ENCODE data around the gene PDE4D.
"Not testable (repeated sequence)": the region's sequence is repeated elsewhere in the genome, so short reads cannot be mapped to it uniquely, and the experiment has no call there.

The PDE4D gene

DNA sequence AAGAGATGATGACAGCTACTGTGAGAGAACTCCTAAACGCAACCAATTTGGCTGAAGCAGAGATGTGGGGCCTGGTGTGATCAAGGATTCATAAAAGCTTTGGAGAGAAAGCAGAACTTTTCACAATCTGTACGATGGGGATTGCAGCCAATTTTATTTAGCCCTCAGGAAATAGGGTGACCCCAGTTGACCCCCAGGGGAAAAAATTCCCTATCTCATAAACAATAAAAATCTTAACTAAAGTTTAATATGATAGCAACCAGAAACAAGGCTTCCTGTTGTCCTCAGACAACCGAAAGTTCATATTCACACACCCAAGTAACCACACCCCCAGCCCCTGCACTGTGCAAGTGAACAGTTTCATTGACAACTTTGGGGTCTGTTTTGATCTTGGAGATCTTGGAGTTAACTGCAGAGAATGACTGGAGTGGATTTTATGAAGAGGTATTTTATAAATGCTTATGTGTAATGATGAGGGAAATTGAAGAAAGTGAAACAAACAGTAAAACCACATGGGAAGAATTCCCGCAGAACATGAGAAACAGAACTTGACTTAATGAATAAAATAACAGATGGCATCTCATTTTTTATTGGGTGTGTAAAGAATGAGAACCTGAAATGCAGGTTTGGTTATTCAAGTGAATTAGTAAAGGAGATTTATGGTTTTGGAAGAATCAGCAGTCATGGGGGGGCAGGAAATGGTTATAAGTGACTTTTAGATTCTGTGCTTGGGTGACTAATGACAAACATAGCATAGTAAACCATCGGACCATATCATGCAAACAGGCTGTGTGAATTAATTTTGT is 94.5 kb downstream of the PDE4D start:
- DNase-seq, result no peak

DNA sequence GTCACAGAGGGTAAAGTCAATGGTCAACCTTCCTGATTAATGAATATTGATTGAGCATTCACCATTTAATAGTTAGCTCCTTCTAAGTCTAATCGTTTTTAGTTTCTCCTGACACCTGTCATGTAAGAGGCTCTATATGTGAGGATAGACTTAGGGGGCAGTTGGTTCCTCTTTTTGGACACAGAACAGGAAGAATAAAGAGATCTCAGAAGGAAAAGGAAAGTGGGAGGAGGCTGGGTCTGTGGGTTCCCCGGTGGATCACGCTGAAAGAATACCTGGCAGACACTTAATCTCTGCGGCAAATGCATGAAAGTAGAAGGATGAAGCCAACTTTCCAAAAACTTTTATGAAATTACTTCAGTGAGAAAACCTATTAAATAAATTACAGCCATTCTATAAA is 98.4 kb downstream of the PDE4D start:
- no peak for DNase-seq

DNA sequence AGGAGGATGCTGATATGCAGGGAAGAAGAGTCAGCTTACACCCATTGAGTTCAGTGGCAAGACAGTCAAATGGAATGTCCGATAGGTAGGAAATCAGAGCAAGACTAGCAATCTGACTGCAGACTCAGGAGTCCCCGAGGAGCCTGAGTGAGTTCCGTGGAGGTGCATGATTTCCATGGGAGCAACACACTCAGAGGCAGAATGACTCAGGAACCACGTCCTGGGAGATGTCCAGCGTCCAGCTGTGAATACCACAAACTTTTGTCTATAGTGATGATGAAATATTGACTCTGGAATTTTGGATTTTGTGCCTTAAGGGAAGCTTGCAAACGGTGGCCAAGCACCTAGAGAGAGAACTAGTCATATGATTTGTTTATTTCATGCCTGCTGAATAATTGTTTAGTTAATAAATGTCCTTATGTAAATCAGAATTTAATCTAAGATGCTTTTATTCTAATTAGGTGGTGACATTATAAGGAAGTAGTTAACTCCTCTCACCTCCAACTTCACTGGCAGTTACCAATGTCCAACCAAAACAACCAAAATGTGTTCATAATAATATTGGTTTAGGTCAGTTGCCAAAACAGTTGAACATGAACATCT is 100.4 kb downstream of the PDE4D start:
- no peak for DNase-seq

DNA sequence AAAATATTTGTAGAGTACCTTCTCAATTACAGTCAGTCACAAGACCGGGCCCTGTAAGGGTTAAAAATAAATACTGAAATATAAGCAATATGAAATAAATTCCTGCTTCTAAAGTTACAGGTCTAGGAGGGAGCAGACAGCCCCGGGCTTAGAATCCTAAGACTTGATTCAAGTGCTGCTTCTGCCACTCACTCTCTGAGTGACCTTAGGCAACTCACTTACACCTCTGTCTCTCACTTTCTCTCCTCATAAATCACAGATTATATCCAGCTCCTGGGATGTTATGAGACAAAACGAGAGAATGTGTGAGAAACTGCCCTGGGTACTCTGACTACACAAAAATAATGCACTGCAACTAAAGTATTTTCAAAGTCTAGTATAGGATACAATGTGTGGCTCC is 101.9 kb downstream of the PDE4D start:
- DNase-seq, result no peak

DNA sequence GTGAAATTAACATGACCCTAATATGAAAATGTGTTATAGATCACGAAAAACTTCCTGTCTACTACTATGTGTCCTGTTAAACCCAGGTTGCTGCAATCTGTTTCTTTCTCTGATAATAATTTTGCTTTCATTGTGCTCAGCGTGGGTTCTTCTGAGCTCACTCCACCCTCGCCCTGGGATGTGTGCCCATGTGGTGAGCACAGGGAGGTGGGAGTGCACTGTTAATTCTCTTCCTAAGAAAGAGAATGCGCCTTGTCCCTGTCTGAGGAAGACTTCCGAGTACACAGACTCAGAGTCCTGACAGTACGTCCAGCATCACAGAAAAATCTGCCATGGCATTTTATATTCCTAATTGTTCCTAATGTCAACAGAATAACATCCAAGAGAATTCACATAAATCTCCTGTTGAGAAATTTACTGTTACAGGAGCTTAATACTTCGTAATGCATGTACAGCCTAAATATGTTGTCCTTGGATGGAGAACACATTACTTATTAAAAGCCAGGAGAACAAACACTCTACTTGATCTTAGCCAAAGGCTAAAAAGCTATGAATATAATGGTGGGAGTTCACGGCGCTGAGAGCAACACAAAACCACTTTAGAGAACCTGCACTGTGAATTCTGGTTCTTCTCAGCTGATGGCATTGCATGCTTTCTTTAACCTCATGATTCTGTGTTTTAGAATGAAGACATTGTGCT is 102.6 kb downstream of the PDE4D start:
- no peak for DNase-seq

- DNase-seq, result no peak
Observed at GRCh38 chr5:59790376-59790775, 103.2 kb downstream of the PDE4D start.

DNA sequence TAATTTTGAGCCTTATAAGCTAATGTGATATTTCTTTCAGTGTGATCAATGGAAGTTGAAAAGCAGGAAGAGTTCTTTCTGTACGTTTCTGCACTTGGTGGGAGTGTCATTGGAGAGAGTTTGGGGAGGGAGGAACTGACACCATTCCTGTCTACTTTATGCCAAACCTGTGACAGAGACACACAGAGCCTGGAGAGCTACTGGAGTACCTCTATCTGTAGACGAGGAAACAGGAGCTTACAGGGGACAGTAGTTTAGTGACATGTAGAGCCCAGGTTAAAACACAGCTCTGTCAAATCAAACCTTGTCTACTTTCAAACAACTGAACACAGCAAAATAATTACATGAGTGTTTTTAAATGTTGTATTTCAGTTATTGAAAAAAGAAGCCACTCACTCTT is 103.6 kb downstream of the PDE4D start:
- DNase-seq, result no peak

DNA sequence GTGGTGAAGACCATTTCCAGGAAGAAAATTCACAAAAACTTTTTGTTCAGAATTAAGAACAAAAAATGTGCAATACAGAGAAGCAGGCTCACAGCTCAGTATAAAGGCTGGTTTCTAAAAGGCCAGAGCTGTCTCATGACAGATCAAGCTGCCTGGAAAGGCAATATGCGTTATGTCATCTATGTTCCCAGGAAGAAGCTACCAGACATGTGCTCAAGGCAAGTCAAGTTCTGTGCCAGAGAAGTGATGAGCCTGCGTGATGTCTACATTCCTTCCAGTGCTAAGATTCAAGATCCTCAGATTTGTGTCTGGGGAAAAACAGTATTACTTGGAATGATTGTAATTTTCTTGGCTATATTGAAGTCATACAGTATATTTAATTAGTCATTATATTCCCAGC is 104.3 kb downstream of the PDE4D start:
- no peak for DNase-seq

- DNase-seq, result no peak
Observed at GRCh38 chr5:59786334-59786805, 107.2 kb downstream of the PDE4D start.

DNA sequence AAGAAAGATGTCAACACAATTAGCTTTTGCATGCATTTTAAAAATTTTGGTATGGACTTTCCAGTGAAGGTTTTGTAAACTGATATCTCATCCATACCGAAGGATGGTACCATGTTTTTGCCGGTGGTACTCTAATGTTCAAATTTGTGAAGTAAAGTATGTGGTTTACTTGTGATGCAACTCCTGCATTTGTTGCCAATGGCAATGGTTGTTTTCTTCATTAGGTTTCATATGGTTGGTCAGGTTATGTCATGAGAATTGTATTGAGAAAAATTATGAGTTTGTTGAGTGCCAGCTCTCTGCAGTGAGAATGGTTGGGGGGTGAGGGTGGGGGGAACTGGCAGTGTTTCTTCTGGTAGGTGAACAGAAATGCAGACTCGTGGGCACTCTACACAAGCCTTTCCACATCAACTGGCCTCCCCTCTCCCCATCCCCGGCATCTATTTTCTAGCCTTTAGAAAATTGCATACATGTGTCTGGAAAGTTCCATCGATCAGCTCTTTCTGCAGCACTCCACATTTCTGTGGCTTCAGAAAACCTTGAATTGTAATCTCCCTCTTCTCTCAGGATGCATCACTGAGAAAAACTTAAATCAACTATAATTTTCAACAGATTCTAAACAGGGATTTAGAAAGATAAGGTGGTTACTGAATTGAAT is 107.7 kb downstream of the PDE4D start:
- DNase-seq, result no peak

DNA sequence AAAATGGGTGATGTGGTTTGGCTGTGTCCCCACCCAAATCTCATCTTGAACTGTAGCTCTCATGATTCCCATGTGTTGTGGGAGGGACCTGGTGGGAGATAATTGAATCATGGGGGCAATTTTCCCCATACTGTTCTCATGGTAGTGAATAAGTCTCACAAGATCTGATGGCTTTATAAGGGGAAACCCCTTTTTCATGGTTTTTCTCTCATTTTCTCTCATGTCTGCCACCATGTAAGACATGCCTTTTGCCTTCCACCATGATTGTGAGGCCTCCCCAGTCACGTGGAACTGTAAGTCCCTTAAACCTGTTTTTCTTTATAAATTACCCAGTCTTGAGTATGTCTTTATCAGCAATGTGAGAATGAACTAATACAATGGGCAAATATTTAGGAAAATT is 108.8 kb downstream of the PDE4D start:
- not testable (repeated sequence) for DNase-seq

DNA sequence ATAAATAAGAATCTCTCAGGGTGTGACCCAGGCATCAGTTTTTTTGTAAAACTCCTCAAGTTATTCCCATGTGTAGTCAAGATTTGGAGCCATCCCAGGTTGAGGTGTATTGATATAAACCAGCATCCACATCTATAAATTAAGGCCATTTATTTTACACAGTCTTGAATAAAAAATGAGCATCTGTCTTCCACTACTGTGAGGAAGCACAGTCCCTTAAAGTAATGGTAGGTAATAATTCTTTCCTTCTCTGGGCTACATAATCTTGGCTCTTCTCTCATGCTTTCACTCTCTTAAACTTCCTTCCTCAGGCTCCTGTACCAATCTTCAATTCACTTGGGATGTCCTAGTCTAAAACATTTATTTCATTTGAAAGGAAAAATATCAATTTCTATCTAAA is 110.3 kb downstream of the PDE4D start:
- DNase-seq, result no peak

- no peak for DNase-seq
Observed at GRCh38 chr5:59782856-59783255, 110.7 kb downstream of the PDE4D start.

- DNase-seq, result no peak
Observed at GRCh38 chr5:59779453-59779852, 114.1 kb downstream of the PDE4D start.

DNA sequence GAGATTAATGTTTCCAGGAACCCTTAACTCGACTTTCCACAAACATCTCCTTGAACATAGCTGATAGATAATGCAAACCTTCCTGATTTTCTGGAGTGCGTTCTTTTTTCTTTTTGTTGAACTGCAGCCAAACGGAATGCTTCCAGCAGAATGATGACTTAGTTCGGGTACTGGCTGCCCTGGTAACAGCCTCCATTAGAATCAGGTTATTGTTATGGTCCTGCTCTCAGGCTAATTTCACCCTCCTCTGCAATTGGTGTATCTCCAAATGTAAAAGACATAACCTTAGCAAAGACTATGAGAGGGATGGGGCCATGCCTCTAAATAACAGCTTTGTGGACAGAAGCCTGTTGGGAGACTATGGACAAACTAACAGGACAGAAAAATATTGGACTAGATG is 116.5 kb downstream of the PDE4D start:
- no peak for DNase-seq

DNA sequence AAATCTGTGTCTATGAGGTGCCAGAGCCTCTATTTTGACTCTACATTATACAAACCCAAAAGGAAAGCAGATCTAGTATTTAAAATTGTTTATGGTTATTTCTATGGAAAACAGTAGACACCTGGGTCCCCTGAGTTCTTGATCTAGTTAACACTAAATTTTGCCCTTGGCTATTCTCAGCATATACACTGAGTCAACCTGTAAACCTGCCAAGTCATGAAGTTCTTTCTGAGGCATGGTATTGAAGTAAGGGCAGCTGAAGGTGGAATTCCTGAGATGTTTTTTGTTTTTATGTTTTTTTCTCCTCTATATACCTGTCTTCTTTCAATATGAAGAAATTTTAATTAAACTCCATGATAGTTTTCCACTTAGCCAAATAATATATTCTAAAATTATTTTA is 120.2 kb downstream of the PDE4D start:
- DNase-seq, result no peak

DNA sequence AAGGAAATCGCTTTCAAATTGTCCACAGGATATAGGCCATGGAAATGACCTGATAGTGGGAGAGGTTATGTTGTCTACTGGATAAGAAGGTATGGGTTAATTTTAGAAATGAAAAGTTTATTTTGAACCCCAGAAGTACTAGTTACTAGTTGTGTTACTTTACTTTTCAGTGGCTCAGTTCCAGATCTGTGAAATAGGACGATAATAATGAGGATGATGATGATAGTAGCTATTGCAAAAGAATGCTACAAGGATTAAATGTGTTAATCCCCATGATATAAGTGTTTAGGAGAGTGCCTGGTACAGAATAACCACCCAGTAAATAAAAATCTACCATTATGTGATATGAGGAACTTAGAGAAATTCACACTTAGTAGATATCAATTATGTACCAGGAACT is 120.8 kb downstream of the PDE4D start:
- DNase-seq, result no peak

DNA sequence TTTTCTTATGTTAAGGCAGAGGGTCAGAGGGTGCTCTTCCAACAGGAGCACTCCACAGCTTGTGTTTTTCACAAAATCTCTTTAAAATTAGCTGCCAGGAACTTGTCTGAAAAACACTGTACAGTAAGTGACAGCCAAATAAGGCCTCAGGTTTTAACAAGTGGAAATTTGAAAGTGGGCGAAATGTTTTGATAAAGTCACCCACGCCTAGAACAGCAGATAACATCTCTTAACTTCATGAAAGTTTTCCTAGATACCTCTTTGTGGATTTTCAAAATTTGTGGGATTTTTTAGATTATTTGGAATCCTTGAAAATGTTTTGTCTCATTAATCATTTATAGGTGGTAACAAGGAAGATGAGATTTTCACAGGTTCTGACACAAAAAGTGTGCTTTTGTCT is 121.3 kb downstream of the PDE4D start:
- no peak for DNase-seq

- DNase-seq, result no peak
Observed at GRCh38 chr5:59770953-59771352, 122.6 kb downstream of the PDE4D start.

- no peak for DNase-seq
Observed at GRCh38 chr5:59769832-59770231, 123.7 kb downstream of the PDE4D start.

DNA sequence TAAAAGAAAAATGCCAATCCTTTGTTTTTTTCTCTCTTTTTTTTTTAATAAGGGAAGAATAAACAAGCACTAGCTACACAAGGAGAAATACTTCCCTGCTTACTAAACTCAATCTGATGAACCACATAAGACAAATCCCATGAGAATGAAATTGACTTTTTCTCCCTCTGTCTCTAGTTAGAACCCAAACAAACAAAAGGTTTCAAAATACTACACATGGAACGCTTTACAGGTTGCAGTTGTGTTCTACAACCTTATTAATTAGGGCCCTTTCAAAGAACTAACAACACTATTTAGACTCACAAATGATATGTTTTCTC is 124.5 kb downstream of the PDE4D start:
- no peak for DNase-seq

- peak; percentile 87 for DNase-seq
Observed at GRCh38 chr5:59768152-59769040, 125.1 kb downstream of the PDE4D start.

All from retina (tissue), 1 donor.